Activated gamma-delta T cell treated with Interleukin-2 at 50 U/mL for 16 hours (primary cell): ENCODE data around the gene SLCO4A1.

Experiments
- DNase-seq: peaks from one replicate; pipeline ENCODE4 v3.0.0-alpha.2; 2020

The SLCO4A1 gene

GRCh38 chr20:62704341-62704948 is 62.1 kb downstream of the SLCO4A1 start:
- no peak for DNase-seq

DNA sequence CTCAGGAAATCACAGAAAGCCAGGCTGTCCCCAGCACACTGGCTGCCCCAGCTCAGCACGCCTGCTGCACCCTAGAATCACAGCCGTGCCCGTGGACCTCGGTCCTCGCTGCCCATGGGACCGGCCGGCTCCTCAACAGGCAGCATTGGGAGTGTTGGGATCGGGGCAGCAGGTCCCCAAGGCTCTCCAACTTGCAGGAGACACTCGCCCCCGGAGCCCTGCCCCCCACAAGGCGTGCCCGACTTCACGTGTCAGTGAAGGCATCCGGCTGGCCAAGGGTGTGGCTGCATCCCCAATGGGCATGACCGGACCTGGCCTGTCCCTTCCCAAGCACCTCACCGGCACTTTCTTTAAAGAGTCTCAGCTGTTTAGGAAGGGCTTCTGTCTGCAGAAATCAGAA is 63.3 kb downstream of the SLCO4A1 start:
- no peak for DNase-seq

DNA sequence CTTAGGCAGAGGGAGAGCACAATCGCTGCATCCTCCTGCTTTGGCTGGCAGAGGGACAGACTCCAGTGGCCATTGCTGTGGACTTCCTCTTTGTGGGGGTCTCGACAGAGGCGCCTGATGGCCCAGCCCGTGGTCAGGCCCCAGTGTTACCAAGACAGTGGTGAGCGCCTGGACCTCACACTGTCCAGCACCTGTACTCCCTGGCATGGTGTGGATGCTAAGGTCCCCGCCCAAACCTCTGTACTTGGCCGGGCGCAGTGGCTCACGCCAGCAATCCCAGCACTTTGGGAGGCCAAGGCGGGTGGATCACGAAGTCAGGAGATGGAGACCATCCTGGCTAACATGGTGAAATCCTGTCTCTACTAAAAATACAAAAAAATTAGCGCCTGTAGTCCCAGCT is 64.0 kb downstream of the SLCO4A1 start:
- no peak for DNase-seq

DNA sequence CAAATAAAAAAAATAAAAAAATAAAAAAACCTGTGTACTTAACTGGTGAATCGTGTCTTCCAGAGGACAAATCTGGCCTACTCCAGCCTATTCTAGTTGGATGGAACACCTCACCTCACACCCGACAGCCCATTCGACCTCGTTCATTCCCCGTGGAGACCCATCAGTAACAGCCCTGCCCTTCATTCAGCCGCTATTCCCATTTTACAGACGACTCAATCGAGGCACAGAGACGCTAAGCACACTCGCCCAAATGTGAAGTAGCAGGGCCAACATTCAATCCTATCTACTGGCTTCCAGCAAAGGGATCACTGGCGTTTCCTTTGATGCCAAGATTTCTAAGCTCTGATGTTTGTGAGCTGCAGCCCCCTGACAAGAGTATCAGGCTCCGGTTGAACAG is 64.6 kb downstream of the SLCO4A1 start:
- no peak for DNase-seq

DNA sequence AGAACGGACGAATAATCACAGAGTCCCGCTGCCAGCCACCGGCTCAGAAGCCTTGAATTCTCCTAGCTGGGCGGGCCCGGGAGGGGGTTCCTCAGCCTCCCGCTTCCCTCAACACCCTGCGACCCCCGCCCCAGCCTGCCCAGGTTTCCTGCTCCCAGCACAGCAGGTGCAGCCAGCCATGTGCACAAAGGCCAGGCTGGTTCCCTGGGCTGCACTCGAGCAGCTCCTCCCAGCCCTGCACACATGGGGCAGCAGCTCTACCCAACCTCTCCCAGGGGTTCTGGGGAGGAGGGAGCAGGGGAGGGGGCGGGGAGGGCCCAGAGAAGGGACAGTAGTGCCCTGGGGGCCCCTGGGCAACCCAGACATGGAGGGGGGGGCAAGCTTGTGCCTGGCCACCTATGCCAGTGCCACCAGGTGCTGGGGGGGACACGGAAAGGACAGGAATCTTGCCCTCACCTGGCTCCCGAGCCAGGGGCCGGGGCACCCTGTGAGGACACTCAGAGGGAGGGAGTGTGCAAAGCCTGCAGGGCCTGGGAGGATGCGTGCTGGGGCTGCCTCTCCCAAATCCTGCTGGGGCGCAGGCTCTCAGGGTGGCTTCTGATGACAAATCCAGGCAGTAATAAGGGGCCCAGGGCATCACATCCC is 65.1 kb downstream of the SLCO4A1 start:
- no peak for DNase-seq

GRCh38 chr20:62707921-62708521 is 65.7 kb downstream of the SLCO4A1 start:
- DNase-seq = no peak

GRCh38 chr20:62708591-62709536 is 66.6 kb downstream of the SLCO4A1 start, which contains the start of gene NTSR1:
Gene NTSR1, plus strand, starts transcription at chr20:62708836. Its CDS starts 372 bp downstream, at chr20:62709208.
- DNase-seq = no peak

DNA sequence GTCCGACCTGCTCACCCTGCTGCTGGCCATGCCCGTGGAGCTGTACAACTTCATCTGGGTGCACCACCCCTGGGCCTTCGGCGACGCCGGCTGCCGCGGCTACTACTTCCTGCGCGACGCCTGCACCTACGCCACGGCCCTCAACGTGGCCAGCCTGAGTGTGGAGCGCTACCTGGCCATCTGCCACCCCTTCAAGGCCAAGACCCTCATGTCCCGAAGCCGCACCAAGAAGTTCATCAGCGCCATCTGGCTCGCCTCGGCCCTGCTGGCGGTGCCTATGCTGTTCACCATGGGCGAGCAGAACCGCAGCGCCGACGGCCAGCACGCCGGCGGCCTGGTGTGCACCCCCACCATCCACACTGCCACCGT is 67.2 kb downstream of the SLCO4A1 start:
- DNase-seq = no peak

DNA sequence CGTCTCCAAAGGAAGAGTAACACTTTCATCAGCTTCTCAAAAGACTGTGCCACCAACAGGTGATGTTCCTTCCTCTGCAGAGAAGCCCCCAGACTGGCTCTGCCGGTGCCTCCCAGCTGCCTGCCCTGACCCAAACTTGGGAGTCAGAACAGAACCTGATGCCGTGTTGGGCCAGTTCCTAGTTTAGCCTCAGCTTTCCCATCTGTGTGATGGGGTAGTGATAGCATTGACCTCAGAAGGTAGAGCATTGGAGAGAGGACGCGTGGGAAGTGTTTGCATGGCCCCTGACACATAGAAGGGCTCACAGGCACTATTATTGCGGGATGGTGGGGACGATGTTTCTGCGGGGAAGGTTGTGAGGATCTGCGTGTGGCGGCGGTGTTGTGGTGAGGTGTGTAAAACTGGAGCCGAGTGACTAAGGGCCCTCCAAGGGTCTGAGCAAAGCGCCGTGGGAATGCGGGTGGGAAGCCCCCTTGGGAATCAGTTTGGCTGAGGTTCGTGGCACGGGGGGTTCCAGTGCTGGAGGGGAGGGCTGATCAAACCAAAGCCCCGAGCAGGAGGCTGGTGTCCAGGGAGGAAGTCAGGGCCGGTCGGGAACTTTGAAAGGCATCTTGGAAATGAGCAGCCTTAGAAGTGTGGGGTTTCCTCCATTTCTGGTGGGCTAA is 68.0 kb downstream of the SLCO4A1 start:
- DNase-seq = no peak

- DNase-seq = peak; percentile 35
These were observed 68.8 kb downstream of the SLCO4A1 start for GRCh38 chr20:62710886-62711702.

GRCh38 chr20:62711703-62712101 is 69.4 kb downstream of the SLCO4A1 start:
- no peak for DNase-seq

DNA sequence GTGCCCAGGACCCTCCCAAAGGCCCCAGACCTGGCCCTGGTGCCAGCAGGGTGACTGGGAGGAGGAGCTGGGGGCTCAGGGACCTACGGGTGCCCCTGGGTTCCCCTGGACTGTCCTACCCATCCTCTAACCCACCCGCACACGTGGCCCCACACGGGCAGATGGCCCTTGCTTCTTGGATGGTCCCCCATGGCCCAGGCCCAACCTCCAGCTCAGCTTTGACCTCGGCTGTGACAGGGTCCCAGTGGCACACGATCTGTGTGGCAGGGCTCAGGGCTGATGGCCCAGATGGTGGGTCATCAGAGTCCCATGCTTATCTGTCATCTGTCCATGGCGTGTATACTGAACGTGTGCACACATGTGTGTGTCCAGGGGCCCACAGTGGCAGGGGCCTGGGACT is 70.3 kb downstream of the SLCO4A1 start:
- no peak for DNase-seq

GRCh38 chr20:62714006-62714405 is 71.7 kb downstream of the SLCO4A1 start:
- no peak for DNase-seq

DNA sequence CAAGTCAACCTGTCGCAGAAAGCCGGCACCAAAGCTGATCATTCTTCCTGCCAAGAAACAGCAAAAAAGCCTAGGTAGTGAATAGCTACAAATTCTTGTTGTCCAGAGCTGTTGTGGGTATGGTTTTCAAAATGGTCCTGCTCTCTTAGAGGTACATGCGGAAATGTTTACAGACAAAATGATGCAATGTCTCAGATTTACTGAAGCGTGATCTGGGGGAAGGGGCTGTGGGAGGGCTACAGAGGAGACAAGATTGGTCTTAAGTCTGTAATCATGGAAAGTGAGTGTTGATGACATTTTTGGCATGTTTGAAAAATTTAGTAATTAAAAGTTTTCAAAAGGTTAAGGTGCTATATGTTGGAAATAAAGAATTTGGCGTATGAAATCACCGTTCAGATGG is 72.5 kb downstream of the SLCO4A1 start:
- DNase-seq = no peak

DNA sequence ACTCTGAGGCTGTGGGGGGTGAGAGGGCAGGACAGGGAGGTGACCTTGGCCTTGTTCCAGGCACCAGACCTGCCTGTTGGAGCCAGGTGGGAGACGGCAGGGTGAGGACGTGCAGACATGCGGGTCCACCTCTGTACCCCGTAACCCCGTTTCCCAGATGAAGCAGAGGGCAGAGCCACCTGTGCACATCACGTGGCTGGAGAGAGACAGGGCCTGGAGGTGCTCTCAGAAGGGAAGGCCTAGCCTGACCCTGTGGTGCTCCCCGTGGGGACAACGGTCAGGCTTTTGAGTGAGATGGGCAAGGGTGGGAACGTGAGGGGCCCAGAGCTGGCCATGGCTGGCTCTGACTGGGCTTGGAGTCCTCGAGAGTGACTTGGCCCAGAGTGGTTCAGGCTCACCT is 72.9 kb downstream of the SLCO4A1 start:
- no peak for DNase-seq

GRCh38 chr20:62716198-62716940 is 74.1 kb downstream of the SLCO4A1 start:
- peak; percentile 50 for DNase-seq

DNA sequence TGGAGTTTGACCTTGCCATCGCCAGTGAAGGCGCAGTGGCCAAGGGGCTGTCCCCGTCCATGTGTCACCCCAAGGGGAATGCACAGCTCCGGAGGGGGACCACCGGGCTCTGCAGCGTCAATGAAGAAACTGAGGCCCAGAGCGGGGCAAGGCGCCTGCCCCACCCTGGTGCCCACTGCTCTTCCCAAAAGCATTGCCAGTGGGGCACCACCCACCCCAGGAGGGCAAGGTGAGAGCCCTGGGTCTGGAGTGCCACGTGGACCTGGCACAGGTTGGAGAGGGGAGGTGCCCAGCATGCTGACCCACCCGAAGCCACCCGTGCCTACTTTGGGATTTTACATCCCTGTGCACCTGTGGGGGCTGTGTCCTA is 74.6 kb downstream of the SLCO4A1 start:
- DNase-seq = no peak

DNA sequence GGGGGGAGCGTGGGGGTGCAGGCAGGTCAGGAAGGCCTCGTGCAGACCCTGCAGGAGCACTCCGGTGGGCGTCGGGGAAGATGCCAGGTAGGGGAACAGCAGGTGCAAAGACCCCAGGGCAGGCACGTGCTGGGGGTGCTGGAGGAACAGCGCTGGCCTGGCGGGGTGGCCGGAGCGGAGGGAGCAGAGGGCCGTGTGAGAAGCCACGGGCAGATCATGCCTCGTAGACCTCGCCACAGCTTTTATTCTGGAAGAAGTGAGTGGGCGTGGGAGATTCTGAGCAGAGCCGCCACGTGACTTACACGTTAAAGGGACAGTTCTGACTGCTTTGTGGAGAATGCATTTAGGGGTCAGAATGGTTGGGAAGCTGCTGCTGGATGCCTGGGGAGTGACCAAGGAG is 75.6 kb downstream of the SLCO4A1 start:
- no peak for DNase-seq

DNA sequence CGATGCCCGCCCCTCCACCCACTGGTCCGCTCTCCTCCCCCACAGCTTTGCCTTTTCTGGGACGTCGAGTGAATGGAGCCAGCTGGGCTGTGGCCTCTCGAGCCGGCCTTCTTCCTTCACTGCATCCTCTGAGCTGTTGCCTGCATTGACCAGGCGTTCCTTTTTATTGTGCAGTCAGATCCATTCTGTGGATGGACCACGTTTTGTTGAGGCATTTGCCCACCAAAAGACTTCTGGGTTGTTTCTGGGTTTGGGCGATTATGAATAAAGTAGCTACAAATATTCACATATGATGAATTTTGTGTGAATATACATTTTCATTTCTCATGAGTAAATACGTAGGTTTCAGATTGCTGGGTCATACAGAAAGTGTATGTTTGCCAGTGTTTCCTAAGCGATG is 76.2 kb downstream of the SLCO4A1 start:
- no peak for DNase-seq

- no peak for DNase-seq
These were observed 77.1 kb downstream of the SLCO4A1 start for GRCh38 chr20:62719250-62719935.
